ENCODE measurements around the gene HASPIN. TPM values are rescaled to one million over a fixed set of nuclear protein-coding genes. Genes with fewer than 3 reads are reported as not detected.
A peak's percentile ranks its signal among the peaks of the same experiment; 100 is the strongest.

The HASPIN gene
- polyA plus RNA-seq, 3 donors = 0.05 TPM; not detected in 2

DNA sequence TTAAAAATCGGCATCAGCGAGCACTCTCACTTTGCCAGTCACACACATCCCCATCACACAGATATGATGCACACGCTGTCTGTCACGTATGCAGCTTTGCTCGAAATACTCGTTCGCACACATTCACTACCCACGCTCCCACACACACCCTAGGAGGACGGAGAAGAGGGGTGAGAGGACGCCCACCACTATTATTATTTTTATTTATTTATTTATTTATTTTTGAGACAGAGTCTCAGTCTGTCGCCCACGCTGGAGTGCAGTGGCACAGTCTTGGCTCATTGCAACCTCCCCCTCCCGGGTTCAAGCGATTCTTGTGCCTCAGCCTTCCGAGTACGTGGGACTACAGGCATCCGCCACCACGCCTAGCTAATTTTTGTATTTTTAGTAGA, 30.4 kb downstream of the HASPIN start:
- WGBS (ENCODE audit: insufficient coverage) = 97% methylated on average over 6 of the region's 18 CpGs

DNA sequence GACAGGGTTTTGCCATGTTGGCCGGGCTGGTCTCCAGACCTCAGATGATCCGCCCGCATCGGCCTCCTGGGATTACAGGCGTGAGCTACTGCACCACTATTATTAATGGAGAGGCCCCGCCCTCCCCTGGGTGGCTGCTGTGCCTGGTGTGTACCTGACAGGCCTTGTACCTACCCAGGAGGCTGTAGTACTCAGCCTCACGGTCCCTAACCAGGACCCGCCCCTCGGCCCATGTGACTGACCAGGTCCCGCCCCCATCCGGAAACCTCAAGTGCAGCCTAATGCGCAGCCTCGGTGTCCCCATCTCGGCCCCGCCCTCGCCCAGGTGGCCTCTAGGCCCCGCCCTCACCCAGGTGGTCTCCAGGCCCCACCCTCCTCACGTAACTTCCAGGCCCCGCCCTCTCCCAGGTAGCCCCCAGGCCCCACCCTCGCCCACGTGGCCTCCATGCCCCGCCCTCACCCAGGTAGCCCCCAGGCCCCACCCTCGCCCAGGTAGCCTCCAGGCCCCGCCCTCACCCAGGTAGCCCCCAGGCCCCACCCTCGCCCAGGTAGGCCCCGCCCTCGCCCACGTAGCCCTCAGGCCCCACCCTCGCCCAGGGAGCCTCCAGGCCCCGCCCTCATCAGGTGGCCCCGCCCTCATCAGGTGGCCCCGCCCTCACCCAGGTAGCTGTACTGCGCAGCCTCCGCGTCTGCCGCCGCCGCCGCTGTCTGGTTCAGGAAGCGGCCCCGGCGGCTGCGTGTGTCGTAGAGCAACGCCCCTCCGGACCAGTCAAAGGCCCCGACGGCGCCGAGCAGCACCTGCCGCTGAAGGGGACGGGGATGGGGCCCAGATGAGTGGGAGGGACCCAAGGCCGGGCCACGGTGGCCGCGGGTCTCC, 31.0 kb downstream of the HASPIN start:
- Histone ChIP-seq H3K9me3 (replicated peaks in 1 of 2; ENCODE audit: control insufficient read depth in 1 of 2, insufficient read depth in 1 of 2, low read length in 2 of 2) (peaks cover 1 to 6% of the 10 kb centered on the region in 2 donors), H3K79me2 (ENCODE audit: insufficient read depth, low read length) (no peaks in the 10 kb centered on the region), H4K20me1 (ENCODE audit: insufficient read depth, low read length) (no peaks in the 10 kb centered on the region), H3K27ac (ENCODE audit: low read depth in 1 of 2, low read length in 2 of 2) (no peak overlapping the region), H3K4me3 (replicated peaks in 1 of 3; ENCODE audit: low read depth in 2 of 3, low read length in 3 of 3) (peak overlapping the region in 1 of 3 experiments; percentile 44), H3K9ac (ENCODE audit: insufficient read depth, low read length, poor library complexity, severe bottlenecking) (peak overlapping the region; percentile 40), H3K36me3 (replicated peaks in 1 of 2; ENCODE audit: control insufficient read depth in 1 of 2, insufficient read depth in 2 of 2, low read length in 2 of 2) (no peaks in the 10 kb centered on the region), H3K4me2 (replicated peaks; ENCODE audit: extremely low read depth, low read length, poor library complexity, severe bottlenecking) (peak overlapping the region; percentile 64), H2AFZ (ENCODE audit: insufficient read depth, low read depth, low read length, poor library complexity, severe bottlenecking) (peak overlapping the region; percentile 83), H3K4me1 (ENCODE audit: control insufficient read depth in 1 of 2, insufficient read depth in 2 of 2, low read length in 2 of 2) (peaks cover 11 to 15% of the 10 kb centered on the region in 2 donors), H3K27me3 (ENCODE audit: control insufficient read depth in 2 of 2, insufficient read depth in 2 of 2, low read length in 2 of 2) (no peaks in the 10 kb centered on the region)
- peaks cover under 1 to 6% (median 2%) of the 10 kb centered on the region in 7 donors for H3K9me3 Mint-ChIP-seq
- TF ChIP-seq, protein P1, sequence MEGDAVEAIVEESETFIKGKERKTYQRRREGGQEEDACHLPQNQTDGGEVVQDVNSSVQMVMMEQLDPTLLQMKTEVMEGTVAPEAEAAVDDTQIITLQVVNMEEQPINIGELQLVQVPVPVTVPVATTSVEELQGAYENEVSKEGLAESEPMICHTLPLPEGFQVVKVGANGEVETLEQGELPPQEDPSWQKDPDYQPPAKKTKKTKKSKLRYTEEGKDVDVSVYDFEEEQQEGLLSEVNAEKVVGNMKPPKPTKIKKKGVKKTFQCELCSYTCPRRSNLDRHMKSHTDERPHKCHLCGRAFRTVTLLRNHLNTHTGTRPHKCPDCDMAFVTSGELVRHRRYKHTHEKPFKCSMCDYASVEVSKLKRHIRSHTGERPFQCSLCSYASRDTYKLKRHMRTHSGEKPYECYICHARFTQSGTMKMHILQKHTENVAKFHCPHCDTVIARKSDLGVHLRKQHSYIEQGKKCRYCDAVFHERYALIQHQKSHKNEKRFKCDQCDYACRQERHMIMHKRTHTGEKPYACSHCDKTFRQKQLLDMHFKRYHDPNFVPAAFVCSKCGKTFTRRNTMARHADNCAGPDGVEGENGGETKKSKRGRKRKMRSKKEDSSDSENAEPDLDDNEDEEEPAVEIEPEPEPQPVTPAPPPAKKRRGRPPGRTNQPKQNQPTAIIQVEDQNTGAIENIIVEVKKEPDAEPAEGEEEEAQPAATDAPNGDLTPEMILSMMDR (IDR thresholded peaks at IDR 0.05) = no peak
- H3K4me3 Mint-ChIP-seq = peak overlapping the region; percentile 41 to 55
- 10% methylated on average over 50 of the region's 56 CpGs for WGBS (ENCODE audit: insufficient coverage)
- intact Hi-C loops (cut with micrococcal nuclease) = no loop called here
- no peaks in the 10 kb centered on the region for H3K36me3 Mint-ChIP-seq
- peak; percentile 27 to 47 (median 39) for DNase-seq
- peaks cover 12% of the 10 kb centered on the region for H3K4me1 Mint-ChIP-seq
- H3K27ac Mint-ChIP-seq = peak overlapping the region in 1 of 7 donors; percentile 75
- peaks cover 1 to 4% (median 3%) of the 10 kb centered on the region in 3 donors for H3K27me3 Mint-ChIP-seq (ENCODE audit: low read depth in 3 of 3)

More for the DNA sequence above, 30.4 kb downstream of the HASPIN start:
- Histone ChIP-seq H3K4me3 (replicated peaks in 1 of 3; ENCODE audit: low read depth in 2 of 3, low read length in 3 of 3) (no peak overlapping the region), H3K9me3 (replicated peaks in 1 of 2; ENCODE audit: control insufficient read depth in 1 of 2, insufficient read depth in 1 of 2, low read length in 2 of 2) (no peaks in the 10 kb centered on the region), H2AFZ (ENCODE audit: insufficient read depth, low read depth, low read length, poor library complexity, severe bottlenecking) (no peak overlapping the region), H3K9ac (ENCODE audit: insufficient read depth, low read length, poor library complexity, severe bottlenecking) (no peak overlapping the region), H3K36me3 (replicated peaks in 1 of 2; ENCODE audit: control insufficient read depth in 1 of 2, insufficient read depth in 2 of 2, low read length in 2 of 2) (no peaks in the 10 kb centered on the region), H3K27ac (ENCODE audit: low read depth in 1 of 2, low read length in 2 of 2) (no peak overlapping the region), H3K79me2 (ENCODE audit: insufficient read depth, low read length) (no peaks in the 10 kb centered on the region), H3K27me3 (ENCODE audit: control insufficient read depth in 2 of 2, insufficient read depth in 2 of 2, low read length in 2 of 2) (no peaks in the 10 kb centered on the region), H3K4me1 (ENCODE audit: control insufficient read depth in 1 of 2, insufficient read depth in 2 of 2, low read length in 2 of 2) (peaks cover 11 to 15% of the 10 kb centered on the region in 2 donors), H3K4me2 (replicated peaks; ENCODE audit: extremely low read depth, low read length, poor library complexity, severe bottlenecking) (no peak overlapping the region), H4K20me1 (ENCODE audit: insufficient read depth, low read length) (no peaks in the 10 kb centered on the region)
- peaks cover 1 to 4% (median 3%) of the 10 kb centered on the region in 3 donors for H3K27me3 Mint-ChIP-seq (ENCODE audit: low read depth in 3 of 3)
- DNase-seq = no peak
- peaks cover 15% of the 10 kb centered on the region for H3K4me1 Mint-ChIP-seq
- TF ChIP-seq, protein P1 (IDR thresholded peaks at IDR 0.05) = no peak
- H3K9me3 Mint-ChIP-seq = peaks cover 0 to under 1% (median 0%) of the 10 kb centered on the region in 7 donors
- H3K27ac Mint-ChIP-seq = peak overlapping the region in 1 of 7 donors; percentile 75
- H3K4me3 Mint-ChIP-seq = no peak overlapping the region
- H3K36me3 Mint-ChIP-seq = no peaks in the 10 kb centered on the region
- intact Hi-C loops (cut with micrococcal nuclease) = no loop called here

Data from CD14-positive monocyte (primary cell).